GM18519 (cell line): Measurements from ENCODE around the gene RPS23.

ENCODE experiments used
- ATAC-seq: cut with Tn5 transposase; IDR thresholded peaks from one replicate; pipeline ENCODE4 v1.9.1; 2021; ENCODE audit warnings: mild to moderate bottlenecking, moderate library complexity; ENCODE audit not compliant: unreplicated experiment, low FRiP score

RPS23 gene

DNA sequence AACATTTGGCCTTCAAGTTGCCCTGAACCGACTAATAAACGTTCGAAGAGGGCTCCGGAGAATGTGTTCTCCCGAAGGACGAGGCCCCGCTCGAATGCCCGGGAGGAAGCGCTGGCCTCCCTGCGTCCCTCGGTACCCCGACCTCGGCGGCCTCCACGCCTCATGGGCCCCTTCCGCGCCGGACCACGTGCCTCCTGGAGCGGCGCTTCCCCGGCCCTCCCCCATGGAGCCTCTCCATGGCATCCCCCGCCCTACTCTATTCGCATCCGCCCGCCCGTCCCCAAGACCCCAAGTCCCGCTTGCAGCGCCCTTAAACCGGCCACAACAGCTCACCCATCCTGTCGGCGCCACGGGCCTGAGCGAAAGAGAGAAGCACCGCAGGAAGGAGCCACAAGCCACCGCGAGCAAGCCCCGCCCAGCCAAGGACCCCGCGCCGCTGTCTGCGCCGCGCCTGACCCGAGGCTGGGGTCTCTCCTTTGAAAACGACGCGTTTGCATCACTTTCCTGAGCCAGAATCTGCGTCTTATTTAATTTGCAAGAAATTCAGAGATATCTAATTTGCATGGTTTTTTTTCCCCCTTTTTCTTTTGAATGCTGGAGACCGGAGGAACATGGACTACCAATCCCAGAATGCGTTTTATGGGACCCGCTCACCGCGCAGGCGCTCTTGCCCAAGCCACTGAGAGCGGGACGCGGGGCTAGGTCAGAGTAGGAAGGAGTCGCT lies at the start of gene RPS23:
TSS of gene RPS23 (minus strand) at position 368 of the 724 bp plus-strand sequence. CDS start at position 337, 31 bp downstream.
- peak; percentile 85 for ATAC-seq

DNA sequence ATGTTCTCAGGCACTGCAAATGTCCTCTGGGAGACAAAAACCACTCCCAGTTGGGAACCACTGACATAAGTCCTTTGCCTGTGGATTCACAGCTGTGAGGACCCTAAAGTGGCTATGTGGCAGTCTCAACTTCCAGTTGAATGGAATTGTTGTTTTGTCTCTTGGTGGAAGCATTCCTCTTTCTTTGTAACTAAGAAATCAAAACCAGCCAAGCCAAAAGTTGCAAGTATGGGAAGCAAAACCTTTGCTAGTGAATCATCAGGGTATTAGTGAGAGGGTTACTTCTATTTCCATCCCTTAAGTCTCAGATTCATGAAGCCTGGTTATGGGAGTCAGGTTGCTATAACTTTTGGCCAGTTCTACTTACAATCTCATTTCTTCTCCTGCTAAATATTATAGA lies 49.8 kb upstream of the RPS23 start:
- no peak for ATAC-seq

DNA sequence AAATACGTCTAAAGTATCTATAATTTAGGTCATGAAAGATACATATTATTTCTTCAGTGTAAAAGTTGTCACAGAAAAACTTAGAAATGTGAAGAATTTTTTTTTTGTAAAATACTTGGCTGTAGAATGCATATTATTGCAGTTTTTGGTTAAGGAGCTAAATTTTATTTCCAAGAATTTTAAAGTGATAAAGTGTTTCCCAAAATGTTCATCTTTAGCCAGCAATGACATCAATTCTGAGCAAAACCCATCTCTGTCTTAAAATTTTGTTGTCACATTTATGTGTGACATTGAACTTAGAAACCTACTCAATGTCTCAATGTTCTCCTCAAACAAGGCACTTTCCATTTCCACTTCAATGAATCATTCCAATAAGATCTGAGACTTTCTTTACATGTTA lies 47.8 kb upstream of the RPS23 start:
- ATAC-seq: no peak

DNA sequence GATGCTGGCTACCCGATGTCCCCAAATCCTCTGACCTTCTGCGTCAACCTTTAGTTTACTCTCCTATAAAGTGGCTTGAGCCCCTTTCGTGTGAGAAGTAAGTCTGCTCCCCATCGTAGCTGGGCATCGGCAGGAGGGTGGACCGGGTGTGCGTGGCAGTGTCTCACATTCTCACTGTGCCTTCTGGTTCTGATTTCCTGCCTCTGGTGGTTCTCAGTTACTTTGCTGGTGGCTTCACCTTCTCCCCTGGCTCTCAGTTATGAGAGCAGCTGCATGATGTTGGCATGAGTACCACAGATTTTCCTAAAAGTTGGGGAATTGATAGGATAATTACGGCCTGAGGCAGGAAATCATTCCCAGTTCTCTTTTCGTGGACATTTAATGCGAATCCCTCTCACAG lies 47.0 kb upstream of the RPS23 start:
- ATAC-seq: no peak

DNA sequence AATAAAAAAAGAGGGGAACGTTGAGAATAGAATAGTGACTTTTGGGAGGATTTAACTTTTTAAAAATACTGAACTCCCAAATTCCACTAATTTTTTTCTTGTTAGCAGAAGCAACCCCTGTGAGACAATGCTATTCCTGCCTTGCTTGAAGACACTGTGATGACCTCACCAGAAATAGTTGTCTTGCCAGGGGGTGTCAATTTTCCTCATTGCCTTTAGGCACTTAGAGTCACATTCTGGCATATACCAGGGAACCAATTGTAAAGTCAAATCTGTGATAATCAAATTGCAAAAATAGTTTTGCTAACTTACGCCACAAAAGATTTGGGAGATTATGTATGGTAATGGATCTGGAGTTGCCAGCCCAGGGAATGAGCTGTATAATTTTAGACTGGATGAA lies 42.8 kb upstream of the RPS23 start:
- ATAC-seq: no peak

DNA sequence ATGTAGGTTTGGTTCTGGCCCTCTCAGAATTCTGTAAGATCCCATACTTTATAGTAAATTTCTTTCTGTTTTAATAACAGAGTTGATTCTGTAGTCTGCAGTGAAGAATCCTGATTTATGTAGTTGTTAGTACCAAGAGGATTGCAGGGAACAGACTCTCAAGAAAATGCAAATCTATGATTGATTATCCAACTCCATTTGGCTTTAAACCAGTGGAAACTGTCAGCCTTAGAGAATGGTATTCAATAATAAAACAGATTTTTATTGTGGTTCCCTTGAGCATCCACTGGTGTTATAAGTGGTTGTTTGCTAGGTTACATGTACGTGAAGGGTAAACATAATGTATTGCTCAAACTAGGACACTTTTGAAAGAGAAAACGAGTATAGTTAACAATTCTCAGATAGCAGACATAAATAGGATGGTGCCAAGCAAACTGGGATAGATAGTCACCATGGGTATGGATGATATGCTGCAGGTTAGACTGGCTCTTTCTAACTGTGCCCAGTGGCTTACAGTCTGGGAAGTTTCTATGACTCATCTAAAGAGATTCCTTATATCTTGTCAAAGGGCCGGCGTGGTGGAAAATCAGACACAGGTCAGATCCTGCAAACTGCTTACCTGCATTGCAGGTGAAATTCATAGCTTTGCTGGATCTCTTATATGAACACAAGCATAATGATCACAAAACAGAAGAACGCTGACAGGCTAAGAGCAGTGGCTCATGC lies 41.7 kb upstream of the RPS23 start:
- ATAC-seq: no peak

DNA sequence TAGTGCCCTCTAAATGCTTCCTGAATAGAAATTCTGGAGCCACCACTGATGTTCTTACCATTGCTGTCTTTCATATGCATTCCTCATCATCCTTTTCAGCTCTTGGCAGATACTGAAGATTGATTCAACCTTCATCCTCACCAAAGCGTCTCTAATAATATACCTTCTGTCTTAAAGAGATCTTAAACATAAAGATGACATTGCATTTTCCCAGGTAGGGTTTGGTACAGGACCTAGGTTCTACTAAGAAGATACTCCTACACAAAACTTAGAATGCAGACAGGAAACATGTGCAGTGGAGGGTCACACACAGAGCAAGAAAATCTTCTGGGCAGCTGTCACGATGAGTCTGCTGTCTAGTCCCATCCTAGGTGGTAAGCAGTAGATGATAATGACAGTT lies 41.0 kb upstream of the RPS23 start:
- ATAC-seq: no peak

DNA sequence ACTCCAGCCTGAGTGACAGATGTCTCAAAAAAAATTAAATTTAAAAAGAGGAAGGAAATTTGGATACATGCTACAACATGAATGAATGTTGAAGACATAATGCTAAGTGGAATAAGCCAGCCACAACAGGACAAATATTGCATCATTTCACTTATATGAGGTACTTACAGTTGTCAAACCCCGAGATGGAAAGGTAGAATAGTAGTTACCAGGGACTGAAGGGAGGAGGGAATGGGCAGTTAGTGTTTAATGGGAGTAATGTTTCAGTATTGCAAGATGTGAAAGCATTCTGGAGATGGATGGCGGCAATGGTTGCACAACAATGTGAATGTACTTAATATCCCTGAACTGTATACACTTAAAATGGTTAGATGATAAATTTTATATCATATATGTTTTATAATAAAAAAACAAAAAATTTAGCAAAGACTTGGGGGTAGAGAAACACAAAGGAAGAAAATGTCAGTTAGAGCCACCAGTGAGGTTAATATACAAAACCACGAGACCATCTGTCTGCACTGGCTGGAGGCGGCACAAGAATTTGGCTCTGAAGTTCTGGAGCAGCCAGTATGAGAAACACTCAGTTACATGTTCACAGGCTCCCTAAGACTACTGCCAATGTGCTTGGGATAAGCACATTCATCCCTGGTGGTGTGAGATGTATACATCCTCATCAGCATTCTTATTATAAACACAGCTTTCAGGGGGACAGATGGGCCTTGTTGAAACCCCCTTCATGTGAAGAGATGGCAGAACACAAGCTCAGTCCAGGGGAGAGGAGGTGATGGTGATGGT lies 37.0 kb upstream of the RPS23 start:
- ATAC-seq: no peak

DNA sequence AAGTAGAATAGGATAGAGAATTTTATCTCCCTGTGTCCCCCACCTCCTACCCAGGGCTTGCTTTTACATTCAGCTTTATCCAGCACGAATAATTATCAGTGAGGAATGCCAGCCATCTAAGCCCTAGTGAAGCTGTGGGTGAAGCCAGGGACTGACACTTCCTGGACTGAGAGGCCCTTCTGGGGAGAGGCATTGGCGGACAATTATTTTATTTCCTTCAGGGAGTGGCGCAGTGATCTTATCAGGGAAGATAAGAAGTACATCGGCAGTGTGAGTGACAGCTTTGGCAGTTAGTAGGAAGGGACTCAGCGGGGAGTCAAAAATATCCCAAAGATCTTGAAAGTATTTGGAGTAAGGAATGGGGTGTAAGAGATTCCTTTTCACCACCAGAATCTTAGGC lies 34.9 kb upstream of the RPS23 start:
- no peak for ATAC-seq

DNA sequence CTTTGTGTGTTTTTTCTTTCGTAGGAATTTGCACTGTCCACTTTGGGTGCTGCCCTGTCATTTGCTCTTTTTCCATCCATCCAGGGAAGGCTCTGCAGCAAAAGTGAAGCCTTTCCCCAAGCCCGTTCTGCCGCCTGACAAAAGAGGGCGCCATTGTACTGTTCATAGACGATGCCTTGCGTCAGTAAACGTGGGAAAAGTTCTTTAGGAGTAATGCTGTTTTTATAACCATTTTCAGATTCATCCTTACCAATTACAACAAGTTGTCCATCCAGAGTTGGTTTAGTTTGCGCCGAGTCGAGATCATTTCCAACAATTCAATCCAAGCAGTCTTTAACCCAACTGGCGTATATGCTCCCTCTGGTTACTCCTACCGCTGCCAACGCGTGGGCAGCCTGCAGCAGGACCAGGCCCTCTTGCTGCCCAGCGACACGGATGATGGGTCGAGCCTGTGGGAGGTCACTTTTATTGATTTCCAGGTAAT lies 34.3 kb upstream of the RPS23 start:
- no peak for ATAC-seq

DNA sequence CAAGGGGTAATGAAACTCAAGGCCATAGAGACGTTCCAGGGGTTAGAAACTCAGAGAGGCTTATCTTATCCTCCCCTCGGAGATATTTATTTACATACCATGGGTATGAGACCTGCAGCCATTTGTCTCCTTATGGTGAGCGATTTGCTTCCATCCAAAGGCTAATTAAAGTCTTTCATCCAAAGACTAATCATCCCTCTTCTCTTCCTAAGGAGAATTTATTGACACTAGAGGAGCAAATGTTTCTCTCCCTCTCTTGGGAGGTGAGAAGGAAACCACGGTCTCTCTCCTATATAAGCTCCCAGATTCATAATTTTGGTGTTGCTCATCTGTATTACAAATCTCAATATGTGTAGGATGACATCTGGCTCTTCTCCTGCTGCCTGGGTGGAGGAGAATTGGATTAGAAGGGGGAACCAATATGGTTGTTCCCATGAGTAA lies 31.0 kb upstream of the RPS23 start:
- no peak for ATAC-seq

DNA sequence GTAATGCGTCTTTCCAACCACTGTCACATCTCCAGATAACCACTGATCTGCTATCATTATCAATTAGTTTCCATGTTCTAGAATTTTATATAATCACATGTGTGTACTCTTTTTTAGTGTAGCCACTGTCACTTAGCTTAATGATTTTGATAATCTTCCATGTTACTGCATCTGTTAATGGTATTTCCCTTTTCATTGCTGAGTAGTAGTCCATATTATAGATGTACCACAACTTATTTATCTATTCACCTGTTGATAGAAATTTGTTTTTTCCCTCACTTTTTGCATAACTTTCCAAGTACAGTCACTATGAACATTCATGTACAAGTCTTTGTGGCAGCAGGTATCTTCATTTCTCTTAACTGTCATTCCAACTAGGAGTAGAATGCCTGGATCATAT lies 30.3 kb upstream of the RPS23 start:
- ATAC-seq: no peak

DNA sequence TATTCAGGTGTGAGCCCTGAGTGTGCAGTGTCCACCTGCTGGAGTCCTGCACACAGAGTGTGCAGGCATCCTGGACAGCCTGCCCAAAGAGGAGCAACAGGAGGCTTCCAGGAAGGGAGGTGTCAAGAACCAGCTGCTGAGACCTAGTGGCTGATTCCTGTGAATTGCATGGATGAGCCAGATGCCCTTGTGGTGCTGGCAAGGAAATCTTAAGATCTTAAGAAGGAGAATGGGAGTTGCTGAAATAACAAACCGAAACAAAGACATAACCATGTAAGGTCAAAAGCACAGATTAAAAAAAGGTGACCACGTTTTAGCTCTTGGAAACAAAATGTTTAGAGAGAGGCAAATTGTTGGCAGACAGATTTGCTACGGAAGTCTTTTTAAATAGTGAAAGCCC lies 29.3 kb upstream of the RPS23 start:
- no peak for ATAC-seq

DNA sequence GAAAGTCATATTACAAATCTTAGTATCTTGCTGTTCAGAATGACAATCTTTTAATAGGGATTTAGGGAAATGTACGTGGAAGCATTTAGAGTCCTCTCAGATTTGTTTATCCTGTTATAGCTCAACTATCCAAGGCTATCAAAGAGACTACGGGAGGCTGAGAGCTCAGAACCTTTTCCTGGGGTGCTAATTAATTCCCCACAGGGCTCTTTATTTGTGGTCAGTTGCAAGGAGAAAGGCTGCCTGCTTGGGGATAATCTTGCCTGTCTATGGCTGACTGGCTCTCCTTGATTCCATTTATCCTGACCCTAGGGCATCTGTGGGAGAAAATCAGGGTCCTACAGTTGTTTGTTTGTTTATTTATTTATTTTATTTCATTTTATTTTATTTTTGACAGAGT lies 28.0 kb upstream of the RPS23 start:
- ATAC-seq: no peak

DNA sequence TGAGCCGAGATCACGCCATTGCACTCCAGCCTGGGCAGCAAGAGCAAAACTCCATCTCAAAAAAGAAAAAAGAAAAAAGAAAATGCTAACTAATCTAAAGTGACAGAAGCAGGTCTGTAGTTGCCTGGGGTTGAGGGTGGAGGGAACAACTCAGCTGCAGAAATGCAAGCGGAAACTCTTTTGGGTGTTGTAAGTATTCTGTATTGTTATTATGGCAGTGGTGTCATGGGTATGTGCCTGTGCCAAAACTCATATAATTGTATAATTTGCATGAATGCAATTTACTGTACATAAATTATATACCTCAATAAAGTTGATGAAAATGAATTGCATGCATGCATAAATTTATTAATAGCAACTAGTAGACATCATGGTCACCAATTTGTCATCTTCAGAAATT lies 23.0 kb upstream of the RPS23 start:
- no peak for ATAC-seq

DNA sequence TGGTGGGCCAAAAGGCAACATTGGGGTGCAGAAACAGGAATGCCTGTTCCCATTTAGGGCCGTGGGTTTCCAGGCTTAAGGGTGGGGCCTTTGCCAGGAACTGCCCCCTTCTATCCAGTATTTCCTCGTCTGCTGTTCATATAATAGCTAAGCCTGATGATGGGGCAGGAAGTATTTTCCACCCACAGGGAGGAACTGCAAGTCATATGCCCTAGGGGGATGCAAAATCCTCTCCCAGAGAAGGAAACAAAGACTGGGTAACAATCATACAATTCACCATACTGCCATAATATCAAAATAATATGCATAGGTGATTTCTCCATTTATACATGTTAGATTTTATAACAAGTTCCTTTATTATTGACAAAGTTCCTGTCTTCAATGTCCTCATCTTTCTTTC lies 20.5 kb upstream of the RPS23 start:
- ATAC-seq: no peak

DNA sequence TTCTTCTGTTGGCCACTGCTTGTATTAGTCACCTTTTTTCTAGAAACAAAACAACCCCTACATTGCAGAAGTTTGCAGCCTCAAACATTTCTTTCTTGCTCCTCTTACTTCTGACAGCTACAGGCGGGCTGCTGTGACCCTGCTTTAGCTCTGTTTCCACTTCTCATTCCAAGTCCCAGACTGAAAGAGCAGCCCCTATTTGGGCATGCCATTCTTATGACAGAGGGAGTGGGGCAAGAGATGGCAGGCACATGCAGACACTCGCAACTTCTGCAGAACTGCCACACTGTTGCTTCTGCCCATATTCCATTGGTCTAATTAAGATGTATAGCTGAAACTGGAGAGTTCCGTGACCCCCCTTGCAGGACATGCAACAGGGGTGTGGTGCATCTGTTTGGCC lies 19.6 kb upstream of the RPS23 start:
- no peak for ATAC-seq

DNA sequence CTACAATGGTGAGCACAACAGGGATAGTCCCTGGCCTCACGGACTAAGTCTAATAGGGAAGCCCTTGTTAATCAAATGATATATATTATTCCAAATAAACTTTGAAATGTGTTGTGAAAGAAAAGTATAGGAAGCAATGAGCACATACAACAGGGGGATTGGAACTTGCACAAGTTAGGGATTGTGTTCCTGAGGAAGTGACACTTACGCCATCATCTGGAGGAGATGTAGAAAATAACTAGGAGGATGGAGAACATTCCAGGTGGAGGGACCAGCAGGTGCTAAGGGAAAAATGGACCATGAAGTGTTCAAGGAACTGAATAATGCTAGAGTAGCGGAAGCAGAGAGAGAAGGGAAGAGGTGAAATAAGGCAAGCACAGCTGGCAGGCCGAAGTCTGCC lies 18.8 kb upstream of the RPS23 start:
- no peak for ATAC-seq

DNA sequence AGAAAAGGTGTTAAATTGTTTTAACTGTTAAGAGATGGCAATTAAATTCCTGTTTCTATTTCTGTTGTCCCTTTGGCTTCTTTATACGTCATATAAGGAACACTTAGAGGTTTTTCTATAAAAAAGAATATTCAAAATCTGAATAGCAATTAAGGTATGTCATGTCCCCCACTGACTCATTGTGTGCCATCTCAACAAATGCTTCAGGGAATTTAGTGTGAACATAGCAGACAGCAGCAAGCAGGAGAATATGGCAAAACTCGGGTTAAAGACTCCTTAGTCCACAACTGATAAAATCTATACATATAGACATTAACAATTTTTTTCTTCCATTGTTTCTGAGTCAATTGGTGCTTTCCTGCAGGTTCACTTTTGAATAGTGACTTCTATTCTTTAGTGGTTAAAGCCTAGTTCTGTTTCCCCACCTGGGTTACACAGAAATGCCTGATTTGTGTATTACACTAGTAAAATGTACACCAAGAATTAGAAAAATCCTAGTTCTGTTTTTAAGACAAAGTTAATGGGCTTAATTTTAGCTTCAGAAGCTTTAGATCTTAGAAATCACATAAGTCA lies 17.9 kb upstream of the RPS23 start:
- no peak for ATAC-seq

DNA sequence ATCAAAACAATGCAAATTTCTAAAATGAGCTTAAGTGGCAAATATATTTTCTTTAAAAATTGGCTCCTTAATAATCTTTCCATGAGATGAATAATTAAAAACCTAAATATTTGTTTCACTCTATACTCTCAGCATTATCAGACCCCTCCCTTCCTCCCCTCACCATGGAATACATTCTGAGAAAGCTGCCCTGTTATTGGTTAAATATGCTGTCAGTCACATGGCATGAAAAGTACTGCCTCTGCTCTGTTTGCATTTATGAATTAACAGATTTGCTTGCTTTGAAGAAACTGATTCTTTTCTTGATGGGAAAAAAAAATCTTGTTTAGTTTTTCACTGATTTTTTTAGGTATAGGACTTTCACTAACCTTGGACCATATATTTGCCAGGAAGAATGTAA lies 17.0 kb upstream of the RPS23 start:
- ATAC-seq: no peak

DNA sequence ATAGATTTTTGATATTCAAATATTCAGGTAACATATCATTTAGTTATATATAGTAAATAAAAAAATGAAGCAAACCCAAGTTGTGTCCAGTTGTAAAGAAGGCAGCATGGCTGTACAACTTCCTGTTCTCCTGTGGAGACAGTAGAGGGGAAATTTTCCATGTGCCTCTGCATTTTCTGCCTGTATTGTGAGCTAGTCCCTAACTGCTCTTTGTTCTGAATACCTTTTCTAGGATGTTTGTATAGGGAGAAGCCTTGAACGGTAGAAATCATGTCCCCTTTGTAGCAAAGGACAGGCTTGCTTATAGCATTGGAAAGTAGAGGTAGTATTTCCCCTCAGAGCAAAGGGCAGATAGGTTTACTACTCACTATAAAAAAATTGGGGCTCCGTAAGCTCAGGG lies 13.3 kb upstream of the RPS23 start:
- no peak for ATAC-seq
